Measurements from ENCODE around the gene TCERG1L. TPM values are rescaled to one million over a fixed set of nuclear protein-coding genes. Genes with fewer than 3 reads are reported as not detected.

TCERG1L gene
- total RNA-seq, 4 donors from 2014 or later: not detected

- TF ChIP-seq CTCF (IDR thresholded peaks at IDR 0.05; ENCODE audit: low read depth): no peak
Observed at GRCh38 chr10:131253931-131254858, 57.3 kb downstream of the TCERG1L start.

DNA sequence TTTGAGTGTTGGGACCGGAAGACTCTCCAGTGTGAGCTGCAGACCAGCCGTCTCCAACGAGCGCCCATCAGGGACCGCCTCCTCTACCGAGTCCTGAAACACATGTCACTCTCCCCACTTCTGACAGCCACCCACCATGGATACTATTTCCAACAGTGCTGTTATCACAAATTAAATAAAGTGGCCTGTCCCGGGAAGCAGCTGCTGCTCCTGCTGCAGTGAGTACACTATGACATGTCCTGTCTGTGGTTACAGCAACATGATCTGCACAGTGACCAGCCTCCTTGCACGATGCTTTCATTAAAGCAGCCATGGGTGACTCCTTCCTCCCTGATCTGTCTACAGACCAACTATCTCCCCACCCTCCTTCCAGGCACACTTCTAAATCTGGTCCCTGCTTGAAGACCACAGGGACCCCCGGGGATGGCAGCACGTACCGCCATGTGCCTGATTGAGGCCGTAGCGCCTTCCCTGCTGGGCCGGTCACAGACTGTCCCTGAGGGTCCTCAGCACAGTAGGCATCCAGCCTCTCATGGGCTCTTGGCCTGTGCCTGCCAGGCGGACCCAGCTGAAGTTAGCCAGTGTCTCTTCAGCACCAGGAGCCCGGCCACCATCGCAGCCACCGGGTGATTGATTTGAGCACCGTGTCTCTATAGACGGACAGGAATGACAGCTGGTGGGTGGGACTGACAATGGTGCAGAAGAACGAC lies 58.8 kb downstream of the TCERG1L start:
- no peak for TF ChIP-seq CTCF (IDR thresholded peaks at IDR 0.05; ENCODE audit: low read depth)

- no peak for TF ChIP-seq CTCF (IDR thresholded peaks at IDR 0.05; ENCODE audit: low read depth)
Observed at GRCh38 chr10:131251146-131251541, 60.4 kb downstream of the TCERG1L start.

GRCh38 chr10:131250454-131251145 lies 60.9 kb downstream of the TCERG1L start:
- no peak for TF ChIP-seq CTCF (IDR thresholded peaks at IDR 0.05; ENCODE audit: low read depth)

- TF ChIP-seq CTCF (IDR thresholded peaks at IDR 0.05; ENCODE audit: low read depth): no peak
Observed at GRCh38 chr10:131249955-131250344, 61.6 kb downstream of the TCERG1L start.

DNA sequence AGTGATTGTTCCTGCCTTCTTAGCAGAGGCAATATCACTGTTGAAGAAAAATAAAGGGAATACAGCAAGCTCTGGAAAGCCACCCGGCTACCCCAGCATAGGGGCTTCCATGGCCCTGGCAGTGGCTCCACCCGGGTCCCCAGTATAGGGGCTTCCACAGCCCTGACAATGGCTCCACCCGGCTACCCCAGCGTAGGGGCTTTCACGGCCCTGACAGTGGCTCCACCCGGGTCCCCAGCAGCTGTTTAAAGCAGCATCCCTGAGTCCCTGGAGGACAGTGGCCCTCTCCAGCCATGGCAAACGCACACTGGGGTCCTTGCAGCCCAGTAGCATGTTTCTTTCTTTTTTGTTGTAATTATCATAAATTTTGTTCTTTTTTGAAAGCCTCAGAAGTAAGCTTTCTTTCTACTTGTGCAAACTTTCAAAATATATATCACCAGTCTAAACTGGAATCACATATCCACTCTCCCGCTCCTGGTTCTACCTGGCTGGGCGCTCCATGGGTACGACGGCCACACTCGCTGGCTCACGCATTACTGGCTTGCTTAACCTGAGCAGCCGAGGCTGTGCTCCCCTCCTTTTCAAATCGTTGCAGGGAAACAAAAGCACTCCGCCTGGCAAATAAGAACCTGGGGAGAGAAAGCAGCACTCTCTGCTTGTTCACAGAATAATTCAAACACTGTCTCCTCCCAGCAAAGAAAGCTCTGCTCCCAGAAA lies 62.1 kb downstream of the TCERG1L start:
- TF ChIP-seq CTCF (IDR thresholded peaks at IDR 0.05; ENCODE audit: low read depth): no peak
